ENCODE data around the gene CHRNA3.

CHRNA3 gene

DNA sequence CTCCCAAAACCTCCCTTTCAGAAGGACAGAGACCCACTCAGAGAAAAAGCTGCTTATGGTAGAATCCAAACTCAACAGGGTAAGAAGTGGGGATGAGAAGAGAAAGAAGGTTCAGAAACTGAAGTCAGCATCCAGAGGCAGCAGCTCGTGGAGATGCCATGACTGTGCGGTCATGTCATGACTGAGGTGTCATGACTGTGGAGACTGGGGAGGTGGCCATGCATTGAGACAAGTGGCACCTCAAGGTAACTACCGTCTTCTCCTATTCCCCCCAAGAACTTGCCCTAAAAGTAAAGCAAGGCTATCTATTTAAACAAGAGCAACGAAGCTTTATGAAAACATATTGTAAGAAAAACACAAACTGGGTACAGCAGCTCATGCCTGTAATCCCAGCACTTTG lies 15.1 kb downstream of the CHRNA3 start:
- no peak overlapping the region for H3K27ac ChIP-seq
- H3K4me3 ChIP-seq (ENCODE audit: low read depth, low read length) = no peak overlapping the region
- no peaks in the 10 kb centered on the region for H3K36me3 ChIP-seq (ENCODE audit: control insufficient read depth, insufficient read depth, low read length)
- no peaks in the 10 kb centered on the region for H3K9me3 ChIP-seq (ENCODE audit: control insufficient read depth, low read length)
- no peaks in the 10 kb centered on the region for H3K79me2 ChIP-seq
- no peak overlapping the region for H2AFZ ChIP-seq
- no peaks in the 10 kb centered on the region for H3K4me1 ChIP-seq
- H3K9ac ChIP-seq = no peak overlapping the region
- no peak overlapping the region for H3K4me2 ChIP-seq (ENCODE audit: low read length)
- H3K27me3 ChIP-seq (ENCODE audit: control insufficient read depth, insufficient read depth, low read length) = no peaks in the 10 kb centered on the region
- TF ChIP-seq, protein P1, sequence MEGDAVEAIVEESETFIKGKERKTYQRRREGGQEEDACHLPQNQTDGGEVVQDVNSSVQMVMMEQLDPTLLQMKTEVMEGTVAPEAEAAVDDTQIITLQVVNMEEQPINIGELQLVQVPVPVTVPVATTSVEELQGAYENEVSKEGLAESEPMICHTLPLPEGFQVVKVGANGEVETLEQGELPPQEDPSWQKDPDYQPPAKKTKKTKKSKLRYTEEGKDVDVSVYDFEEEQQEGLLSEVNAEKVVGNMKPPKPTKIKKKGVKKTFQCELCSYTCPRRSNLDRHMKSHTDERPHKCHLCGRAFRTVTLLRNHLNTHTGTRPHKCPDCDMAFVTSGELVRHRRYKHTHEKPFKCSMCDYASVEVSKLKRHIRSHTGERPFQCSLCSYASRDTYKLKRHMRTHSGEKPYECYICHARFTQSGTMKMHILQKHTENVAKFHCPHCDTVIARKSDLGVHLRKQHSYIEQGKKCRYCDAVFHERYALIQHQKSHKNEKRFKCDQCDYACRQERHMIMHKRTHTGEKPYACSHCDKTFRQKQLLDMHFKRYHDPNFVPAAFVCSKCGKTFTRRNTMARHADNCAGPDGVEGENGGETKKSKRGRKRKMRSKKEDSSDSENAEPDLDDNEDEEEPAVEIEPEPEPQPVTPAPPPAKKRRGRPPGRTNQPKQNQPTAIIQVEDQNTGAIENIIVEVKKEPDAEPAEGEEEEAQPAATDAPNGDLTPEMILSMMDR (IDR thresholded peaks at IDR 0.05) = no peak

DNA sequence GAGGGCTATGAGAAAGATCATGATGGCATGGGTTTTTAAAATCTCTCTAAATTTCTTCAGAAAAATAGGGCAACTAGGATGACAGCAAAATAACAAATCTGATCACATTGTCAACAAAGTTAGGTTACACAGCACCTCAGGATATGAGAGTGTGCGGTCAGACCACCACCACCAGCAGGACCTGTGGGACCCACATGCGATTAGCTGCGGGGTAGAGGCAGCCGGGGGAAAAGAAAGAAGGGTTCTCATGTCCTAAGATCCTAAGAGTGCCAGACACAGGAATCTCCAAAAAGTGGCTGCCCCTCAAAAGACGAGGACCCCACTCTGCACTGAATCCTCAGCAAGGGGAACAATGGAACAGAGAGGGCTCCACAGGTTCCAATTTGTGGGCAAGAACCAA lies 15.6 kb downstream of the CHRNA3 start:
- no peaks in the 10 kb centered on the region for H3K36me3 ChIP-seq (ENCODE audit: control insufficient read depth, insufficient read depth, low read length)
- no peak overlapping the region for H3K4me3 ChIP-seq (ENCODE audit: low read depth, low read length)
- TF ChIP-seq, protein P1 (IDR thresholded peaks at IDR 0.05) = no peak
- no peak overlapping the region for H3K9ac ChIP-seq
- no peaks in the 10 kb centered on the region for H3K4me1 ChIP-seq
- H3K79me2 ChIP-seq = no peaks in the 10 kb centered on the region
- H3K27me3 ChIP-seq (ENCODE audit: control insufficient read depth, insufficient read depth, low read length) = no peaks in the 10 kb centered on the region
- H3K9me3 ChIP-seq (ENCODE audit: control insufficient read depth, low read length) = no peaks in the 10 kb centered on the region
- H3K4me2 ChIP-seq (ENCODE audit: low read length) = no peak overlapping the region
- no peak overlapping the region for H3K27ac ChIP-seq
- H2AFZ ChIP-seq = no peak overlapping the region

DNA sequence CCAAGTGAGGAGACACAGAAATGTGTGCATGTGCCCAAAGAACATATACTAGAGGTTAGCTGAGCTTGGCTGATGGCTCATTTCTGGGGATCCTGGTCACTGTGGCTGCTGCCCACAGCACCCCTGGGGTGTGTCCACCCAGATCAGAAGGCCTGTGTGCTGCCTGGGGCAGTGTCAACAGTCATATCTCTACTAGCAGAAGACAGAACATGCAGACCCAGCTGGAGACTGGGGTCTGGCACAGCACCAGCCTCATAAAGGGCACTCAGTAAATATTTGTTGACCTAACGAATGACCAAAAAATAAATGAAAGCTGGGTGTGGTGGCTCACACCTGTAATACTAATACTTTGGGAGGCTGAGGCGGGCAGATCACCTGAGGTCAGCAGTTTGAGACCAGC lies 16.4 kb downstream of the CHRNA3 start:
- no peaks in the 10 kb centered on the region for H3K79me2 ChIP-seq
- TF ChIP-seq, protein P1 (IDR thresholded peaks at IDR 0.05) = no peak
- H3K36me3 ChIP-seq (ENCODE audit: control insufficient read depth, insufficient read depth, low read length) = no peaks in the 10 kb centered on the region
- no peak overlapping the region for H3K4me3 ChIP-seq (ENCODE audit: low read depth, low read length)
- H3K4me2 ChIP-seq (ENCODE audit: low read length) = no peak overlapping the region
- H2AFZ ChIP-seq = no peak overlapping the region
- H3K9me3 ChIP-seq (ENCODE audit: control insufficient read depth, low read length) = no peaks in the 10 kb centered on the region
- H3K27ac ChIP-seq = no peak overlapping the region
- no peaks in the 10 kb centered on the region for H3K27me3 ChIP-seq (ENCODE audit: control insufficient read depth, insufficient read depth, low read length)
- no peaks in the 10 kb centered on the region for H3K4me1 ChIP-seq
- H3K9ac ChIP-seq = no peak overlapping the region

DNA sequence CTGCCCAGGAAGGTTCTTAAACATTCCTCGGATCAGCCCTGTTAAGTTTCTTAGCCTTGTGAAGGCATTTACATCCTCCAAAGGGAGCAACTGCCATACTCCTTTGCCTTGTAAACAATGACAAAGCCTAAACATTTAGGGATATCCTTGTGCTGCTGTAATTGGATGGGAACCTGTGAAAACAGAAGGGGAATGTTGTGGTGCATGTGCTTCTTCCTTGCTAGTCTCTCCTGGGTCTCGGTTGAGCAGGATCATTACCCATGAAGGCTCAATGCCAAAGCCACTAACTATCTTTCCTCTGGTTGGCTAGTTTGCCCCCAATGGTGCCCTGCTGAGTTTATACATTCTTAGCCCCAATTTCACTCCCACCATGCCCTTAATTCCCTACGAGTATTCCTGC lies 17.3 kb downstream of the CHRNA3 start:
- Histone ChIP-seq H3K9me3 (ENCODE audit: control insufficient read depth, low read length) (no peaks in the 10 kb centered on the region), H3K9ac (no peak overlapping the region), H3K79me2 (no peaks in the 10 kb centered on the region), H3K27ac (no peak overlapping the region), H3K27me3 (ENCODE audit: control insufficient read depth, insufficient read depth, low read length) (no peaks in the 10 kb centered on the region), H3K4me3 (ENCODE audit: low read depth, low read length) (no peak overlapping the region), H3K36me3 (ENCODE audit: control insufficient read depth, insufficient read depth, low read length) (no peaks in the 10 kb centered on the region), H3K4me1 (no peaks in the 10 kb centered on the region), H2AFZ (no peak overlapping the region), H3K4me2 (ENCODE audit: low read length) (no peak overlapping the region)
- TF ChIP-seq, protein P1 (IDR thresholded peaks at IDR 0.05) = no peak

DNA sequence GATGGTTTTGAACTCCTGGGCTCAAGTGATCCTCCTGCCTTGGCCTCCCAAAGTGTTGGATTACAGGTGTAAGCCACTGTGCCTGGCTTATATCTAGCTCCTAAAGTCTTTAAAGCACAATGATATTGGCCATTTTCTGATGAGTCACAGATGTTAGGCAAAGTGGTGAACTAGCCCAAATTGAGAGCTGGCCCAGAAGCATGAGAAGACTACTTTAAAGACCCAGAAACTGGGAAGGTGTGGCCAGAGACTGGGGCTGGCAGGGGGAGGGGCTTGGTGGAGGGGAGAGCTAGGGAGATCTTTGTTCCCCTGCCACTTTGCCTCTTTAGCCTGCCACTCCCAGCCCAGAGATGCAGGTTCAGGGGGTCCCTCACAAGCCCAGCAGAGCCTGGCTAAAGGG lies 21.6 kb downstream of the CHRNA3 start:
- TF ChIP-seq, protein P1 (IDR thresholded peaks at IDR 0.05) = no peak
- Histone ChIP-seq H2AFZ (no peak overlapping the region), H3K4me1 (no peaks in the 10 kb centered on the region), H3K36me3 (ENCODE audit: control insufficient read depth, insufficient read depth, low read length) (no peaks in the 10 kb centered on the region), H3K27me3 (ENCODE audit: control insufficient read depth, insufficient read depth, low read length) (no peaks in the 10 kb centered on the region), H3K27ac (no peak overlapping the region), H3K4me2 (ENCODE audit: low read length) (no peak overlapping the region), H3K9me3 (ENCODE audit: control insufficient read depth, low read length) (no peaks in the 10 kb centered on the region), H3K4me3 (ENCODE audit: low read depth, low read length) (no peak overlapping the region), H3K9ac (no peak overlapping the region), H3K79me2 (no peaks in the 10 kb centered on the region)
